Endometrial microvascular endothelial cells (primary cell): Measurements from ENCODE around the gene TAF3. TPM values are rescaled to one million over a fixed set of nuclear protein-coding genes. Genes with fewer than 3 reads are reported as not detected.

Source experiments
- in situ Hi-C: cut with HindIII; loops from 2 replicates; pipeline ENCODE4 v1.10.0; 2017; ENCODE audit warnings: low sequenced_read_pairs, low pct_unique_long_range_greater_than_20kb; ENCODE audit errors: inconsistent ontology term
- total RNA-seq: library from RNA; depleted of rRNA; stranded (reverse); fragments of >200 nt; gene quantifications from one replicate; pipeline ENCODE4 v1.2.3, GENCODE V29; 2015; ENCODE audit errors: inconsistent ontology term

TAF3 gene
- total RNA-seq, 1 donor from 2014 or later: 2.3 TPM

GRCh38 chr10:7913126-7913872 lies 95.0 kb downstream of the TAF3 start:
- in situ Hi-C loops: no loop called here

DNA sequence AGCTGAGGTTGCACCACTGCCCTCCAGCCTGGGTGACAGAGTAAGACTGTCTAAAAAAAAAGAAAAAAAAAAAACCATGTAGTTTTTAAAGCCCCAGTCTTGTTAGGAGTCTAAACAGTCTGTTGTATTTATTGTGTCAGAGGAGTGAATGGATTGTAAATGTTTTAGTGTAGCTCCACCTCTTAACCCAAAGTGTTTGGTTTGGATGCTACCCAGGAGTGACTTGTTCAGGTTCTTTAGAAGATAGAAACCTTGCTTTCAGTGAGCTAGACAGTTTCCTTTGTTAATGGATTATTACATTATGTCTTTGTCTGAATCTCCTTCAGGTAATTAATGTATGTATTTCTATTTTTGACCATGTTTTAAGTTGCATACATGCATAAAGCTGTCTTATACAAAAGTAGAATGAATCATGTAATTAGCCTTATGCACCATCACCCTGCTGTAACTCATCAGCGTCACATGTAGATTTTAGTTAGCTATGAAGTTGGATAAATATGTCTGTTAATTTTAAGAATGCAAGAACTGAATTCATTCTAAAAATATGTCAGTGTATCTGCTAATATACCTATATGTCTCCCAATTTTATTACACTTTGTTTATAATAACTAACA lies 97.7 kb downstream of the TAF3 start:
- in situ Hi-C loops: no loop called here

DNA sequence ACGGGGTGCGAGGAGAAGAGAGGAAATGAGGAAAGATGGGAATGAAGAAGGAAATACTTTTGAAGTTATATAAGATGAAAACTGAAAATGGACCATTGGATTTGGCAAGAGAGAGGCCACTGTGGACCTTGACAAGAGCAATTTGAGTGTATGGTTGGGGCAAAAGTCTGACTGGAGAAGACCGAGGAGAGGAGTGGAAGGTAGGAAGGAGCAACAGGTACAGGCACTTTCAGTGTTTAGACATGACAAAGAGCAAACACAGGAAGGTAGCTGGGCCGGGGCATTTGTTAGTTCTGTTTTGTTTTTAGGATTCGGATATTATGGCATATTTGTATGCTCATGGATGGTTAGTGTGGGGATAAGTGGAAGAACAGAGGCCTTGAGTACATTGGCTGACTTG lies 99.4 kb downstream of the TAF3 start:
- in situ Hi-C loops: no loop called here

- in situ Hi-C loops: no loop called here
These were observed 104.4 kb downstream of the TAF3 start for GRCh38 chr10:7922707-7923106.

DNA sequence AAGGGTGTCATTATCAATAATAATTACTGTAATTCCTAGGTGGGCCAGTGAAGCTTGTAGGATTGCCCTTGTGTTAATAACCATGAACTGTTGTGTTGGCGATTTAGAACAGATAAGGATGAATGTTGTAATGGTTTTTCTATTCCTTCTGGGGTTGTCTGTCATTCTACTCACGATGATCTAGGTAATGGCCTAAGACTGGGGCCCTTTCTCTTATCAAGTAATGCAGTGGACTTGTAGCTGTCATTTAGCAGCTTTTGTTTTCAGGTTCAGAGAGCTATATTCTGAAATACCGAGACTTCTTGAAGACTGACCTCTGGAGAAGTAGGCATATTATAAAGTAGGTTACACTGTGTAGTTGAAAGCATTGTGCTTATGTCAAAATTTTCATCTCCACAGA lies 110.2 kb downstream of the TAF3 start:
- in situ Hi-C loops: no loop called here

- in situ Hi-C loops: no loop called here
These were observed 114.2 kb downstream of the TAF3 start for GRCh38 chr10:7932301-7933036.

GRCh38 chr10:7933262-7933661 lies 115.0 kb downstream of the TAF3 start:
- in situ Hi-C loops: no loop called here

GRCh38 chr10:7933757-7934156 lies 115.5 kb downstream of the TAF3 start:
- in situ Hi-C loops: no loop called here

DNA sequence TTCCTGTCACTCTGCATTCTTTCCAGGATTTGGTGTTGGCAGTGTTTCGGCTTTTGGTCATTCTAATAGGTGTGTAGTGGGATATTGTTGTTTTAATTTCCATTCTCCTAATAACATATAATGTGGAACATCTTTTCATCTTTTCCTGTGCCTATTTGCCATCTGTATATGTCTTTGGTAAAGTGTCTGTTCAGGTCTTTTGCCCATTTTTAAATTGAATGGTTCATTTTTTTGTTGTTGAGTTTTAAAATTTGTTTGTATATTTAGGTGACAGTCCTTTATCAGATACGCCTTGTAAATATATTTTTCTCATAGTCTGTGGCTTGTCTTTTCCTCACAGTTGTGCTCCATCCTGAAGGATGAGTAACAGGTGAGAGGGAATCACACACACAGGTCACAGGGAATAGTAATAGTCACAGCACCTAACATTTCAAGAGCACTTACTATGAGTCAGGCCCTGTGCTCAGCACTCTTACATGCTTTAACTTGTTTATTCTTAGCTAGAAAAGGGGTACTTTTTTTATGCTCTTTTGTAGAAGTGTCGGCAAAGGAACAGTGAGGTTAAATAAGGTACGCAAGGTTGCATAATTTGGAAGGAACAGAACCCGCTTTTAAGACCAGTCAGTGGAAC lies 119.1 kb downstream of the TAF3 start:
- in situ Hi-C loops: no loop called here

DNA sequence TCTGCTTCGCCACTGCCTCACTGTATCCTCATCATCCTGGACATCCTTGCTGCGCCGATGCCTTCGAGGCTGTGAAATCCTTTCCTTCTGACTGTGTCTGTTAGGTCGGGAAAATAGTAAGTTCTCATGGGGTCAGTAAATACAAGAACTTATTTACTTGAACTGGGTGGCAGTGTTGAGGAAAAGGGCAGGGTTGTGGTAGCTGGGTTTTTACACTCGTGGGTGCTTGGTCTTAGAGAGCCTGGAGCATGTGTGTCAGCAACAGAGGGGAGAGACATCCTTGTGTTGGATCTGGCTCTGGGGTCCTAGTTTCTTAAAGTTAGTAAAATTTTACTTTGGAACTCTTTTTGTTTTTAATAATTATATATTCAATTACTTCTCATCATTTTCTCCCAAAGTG lies 123.3 kb downstream of the TAF3 start:
- in situ Hi-C loops: no loop called here

- in situ Hi-C loops: no loop called here
These were observed 124.0 kb downstream of the TAF3 start for GRCh38 chr10:7942316-7942715.

- in situ Hi-C loops: no loop called here
These were observed 124.6 kb downstream of the TAF3 start for GRCh38 chr10:7942859-7943258.

- in situ Hi-C loops: no loop called here
These were observed 125.8 kb downstream of the TAF3 start for GRCh38 chr10:7944215-7944480.

DNA sequence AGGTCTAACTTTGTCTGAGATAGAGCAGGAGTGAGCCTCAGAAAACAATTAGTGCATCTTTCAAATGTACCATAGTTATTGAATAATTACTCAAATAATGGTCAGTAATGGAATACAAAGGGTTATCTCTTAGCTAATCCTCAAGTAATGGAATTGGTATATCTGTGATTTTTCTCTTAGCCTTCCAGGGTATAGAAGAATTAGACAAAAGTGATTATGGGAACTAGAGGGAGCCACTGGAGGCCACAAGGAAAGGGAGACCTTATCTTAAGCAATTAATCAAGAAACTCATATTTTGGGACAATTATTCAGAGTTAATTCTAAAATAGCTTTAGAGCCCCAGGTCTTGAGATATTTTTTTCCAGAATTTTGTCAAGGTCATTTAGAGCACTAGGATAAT lies 126.2 kb downstream of the TAF3 start:
- in situ Hi-C loops: no loop called here

DNA sequence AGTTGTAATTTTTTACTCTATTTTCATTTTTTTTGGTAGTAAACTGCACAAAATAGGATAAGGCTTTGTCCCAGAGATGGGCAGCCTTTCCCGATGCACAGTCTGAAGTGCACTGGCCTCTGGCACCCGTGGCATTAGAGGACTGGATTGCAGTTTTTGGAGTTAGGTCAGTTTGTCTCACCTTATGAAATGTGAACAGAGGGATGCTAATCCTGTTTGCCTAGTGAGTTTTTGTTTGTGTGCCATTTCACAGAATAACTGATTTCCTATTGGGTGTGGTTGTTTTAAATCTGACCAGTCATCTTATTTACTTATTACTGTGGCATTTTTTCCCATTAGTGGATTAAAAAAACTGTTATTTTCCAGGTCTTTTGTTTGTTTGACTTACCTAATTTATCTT lies 126.7 kb downstream of the TAF3 start:
- in situ Hi-C loops: no loop called here

- in situ Hi-C loops: no loop called here
These were observed 127.3 kb downstream of the TAF3 start for GRCh38 chr10:7945469-7946187.

- in situ Hi-C loops: no loop called here
These were observed 130.2 kb downstream of the TAF3 start for GRCh38 chr10:7948371-7949000.

DNA sequence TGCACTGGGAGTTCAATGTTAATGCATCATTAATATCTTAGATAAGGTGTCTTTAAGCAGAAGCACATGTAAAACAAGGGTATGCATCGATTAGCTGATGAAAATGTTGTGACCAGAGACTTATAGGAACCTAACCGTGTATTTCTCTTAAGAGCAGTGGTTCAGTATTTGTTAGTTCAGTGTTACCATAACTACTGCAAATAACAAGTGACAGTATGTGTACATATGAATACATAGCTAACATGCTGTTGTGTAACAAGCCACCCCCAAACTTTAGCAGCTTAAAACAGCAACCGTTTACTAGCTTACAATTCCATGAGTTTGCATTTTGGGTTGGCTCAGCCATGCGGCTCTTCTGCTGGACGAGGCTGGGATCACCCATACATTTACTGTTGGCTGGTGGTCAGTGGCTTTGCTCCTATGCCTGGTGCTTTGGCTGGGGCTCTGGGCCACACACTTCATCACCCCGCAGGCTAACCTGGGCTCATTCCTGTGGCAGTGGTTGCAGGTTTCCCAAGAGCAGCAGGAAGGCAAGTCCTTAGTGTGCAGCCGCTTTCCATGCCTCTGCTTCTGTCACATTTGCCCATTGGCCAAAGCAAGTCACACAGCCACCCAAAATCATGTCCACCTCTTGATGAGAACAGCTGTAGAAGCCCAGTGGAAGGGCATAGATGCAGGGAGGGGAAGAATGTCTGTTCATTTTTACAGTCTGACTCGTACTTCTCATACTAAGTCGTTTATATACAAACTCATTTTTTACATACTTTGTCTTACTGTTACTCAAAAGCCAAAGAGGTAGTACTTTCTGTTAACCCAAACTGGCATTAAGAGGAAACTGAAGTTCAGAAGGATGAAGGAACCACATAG lies 132.9 kb downstream of the TAF3 start:
- in situ Hi-C loops: no loop called here
